Measurements from ENCODE around the gene SPR.

Gene SPR

DNA sequence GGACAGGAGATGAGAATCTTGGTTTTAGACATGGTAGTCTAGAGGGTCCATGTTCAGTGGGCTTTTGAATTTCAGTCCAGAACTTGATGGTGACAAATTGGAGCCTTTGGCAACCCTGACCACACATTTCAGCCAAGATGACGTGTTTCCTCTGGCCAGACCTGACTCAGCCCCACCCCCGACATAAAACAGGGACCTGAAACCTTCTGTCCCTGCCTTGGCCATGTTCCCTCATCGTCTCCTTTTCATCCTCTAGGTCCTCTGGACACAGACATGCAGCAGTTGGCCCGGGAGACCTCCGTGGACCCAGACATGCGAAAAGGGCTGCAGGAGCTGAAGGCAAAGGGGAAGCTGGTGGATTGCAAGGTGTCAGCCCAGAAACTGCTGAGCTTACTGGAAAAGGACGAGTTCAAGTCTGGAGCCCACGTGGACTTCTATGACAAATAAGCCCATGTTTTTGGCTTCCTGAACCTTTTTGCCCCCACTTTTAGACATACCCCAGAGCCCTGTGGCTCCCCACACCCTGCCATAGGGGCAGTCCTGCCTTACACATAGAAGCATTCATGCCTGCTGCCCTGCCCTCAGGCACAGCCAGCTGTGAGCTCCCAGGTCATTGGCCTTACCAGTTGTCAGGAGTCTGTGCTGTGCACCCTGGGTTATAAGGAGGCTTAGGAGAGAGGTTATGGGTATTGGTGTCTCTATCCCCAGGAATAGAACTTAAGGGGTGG is 4.0 kb downstream of the SPR start:
- Histone ChIP-seq H3K9ac (ENCODE audit: low read length) (no peak overlapping the region), H3K9me3 (ENCODE audit: control insufficient read depth, insufficient read depth, low read depth, low read length) (no peaks in the 10 kb centered on the region), H3K36me3 (ENCODE audit: control insufficient read depth, insufficient read depth, low read length) (no peaks in the 10 kb centered on the region), H3K4me3 (ENCODE audit: low read depth, low read length) (no peak overlapping the region), H3K4me1 (ENCODE audit: control insufficient read depth, insufficient read depth, low read length) (peaks cover 27% of the 10 kb centered on the region), H3K27ac (ENCODE audit: low read depth, low read length) (no peak overlapping the region), H3K27me3 (ENCODE audit: control insufficient read depth, insufficient read depth, low read length) (peaks cover 89% of the 10 kb centered on the region)

DNA sequence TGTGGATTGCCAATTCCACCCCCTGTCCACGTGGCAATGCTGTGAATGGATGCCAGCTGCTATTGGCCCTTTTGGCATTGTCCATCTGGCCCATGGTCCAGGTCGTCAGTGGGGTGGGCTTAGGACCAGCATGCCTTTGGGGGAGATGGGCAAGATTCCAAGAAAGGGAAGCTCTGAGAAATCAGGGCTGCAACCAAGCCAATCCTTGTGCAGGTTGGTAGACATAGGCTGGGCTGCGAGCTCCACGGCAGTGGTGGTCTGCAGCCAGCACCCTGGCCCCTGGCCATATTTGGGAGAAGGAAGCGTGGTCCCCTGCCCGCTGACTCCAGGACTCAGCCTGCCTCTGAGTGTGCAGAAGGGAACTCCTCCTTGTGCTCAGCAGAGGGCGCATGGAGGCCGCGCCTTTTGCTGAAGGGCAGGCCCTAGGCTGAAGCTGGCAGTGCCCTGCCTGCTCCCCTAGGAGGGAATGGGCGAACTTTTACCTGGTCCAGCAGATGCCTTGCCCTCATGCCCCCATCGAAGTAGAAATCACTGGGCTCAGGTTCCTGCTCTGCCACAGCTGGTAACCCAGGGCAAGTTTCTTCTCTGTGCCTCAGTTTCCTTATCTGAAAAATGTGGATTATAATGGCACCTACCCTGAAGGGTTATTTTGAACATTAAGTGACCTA is 5.4 kb downstream of the SPR start:
- H3K27me3 ChIP-seq (ENCODE audit: control insufficient read depth, insufficient read depth, low read length) = peaks cover 87% of the 10 kb centered on the region
- H3K27ac ChIP-seq (ENCODE audit: low read depth, low read length) = no peak overlapping the region
- no peaks in the 10 kb centered on the region for H3K36me3 ChIP-seq (ENCODE audit: control insufficient read depth, insufficient read depth, low read length)

GRCh38 chr2:72893594-72894319 is 6.5 kb downstream of the SPR start:
- peaks cover 20% of the 10 kb centered on the region for H3K4me1 ChIP-seq (ENCODE audit: control insufficient read depth, insufficient read depth, low read length)
- no peak overlapping the region for H3K27ac ChIP-seq (ENCODE audit: low read depth, low read length)
- H3K36me3 ChIP-seq (ENCODE audit: control insufficient read depth, insufficient read depth, low read length) = no peaks in the 10 kb centered on the region
- no peak overlapping the region for H3K4me3 ChIP-seq (ENCODE audit: low read depth, low read length)
- H3K27me3 ChIP-seq (ENCODE audit: control insufficient read depth, insufficient read depth, low read length) = peaks cover 89% of the 10 kb centered on the region
- H3K9ac ChIP-seq (ENCODE audit: low read length) = no peak overlapping the region
- H3K9me3 ChIP-seq (ENCODE audit: control insufficient read depth, insufficient read depth, low read depth, low read length) = no peaks in the 10 kb centered on the region

More for the DNA sequence above, 5.4 kb downstream of the SPR start:
- Histone ChIP-seq H3K9ac (ENCODE audit: low read length) (no peak overlapping the region), H3K9me3 (ENCODE audit: control insufficient read depth, insufficient read depth, low read depth, low read length) (no peaks in the 10 kb centered on the region), H3K4me3 (ENCODE audit: low read depth, low read length) (no peak overlapping the region), H3K4me1 (ENCODE audit: control insufficient read depth, insufficient read depth, low read length) (peaks cover 27% of the 10 kb centered on the region)

- no peak overlapping the region for H3K9ac ChIP-seq (ENCODE audit: low read length)
- H3K4me3 ChIP-seq (ENCODE audit: low read depth, low read length) = no peak overlapping the region
- no peak overlapping the region for H3K27ac ChIP-seq (ENCODE audit: low read depth, low read length)
These were observed 7.3 kb downstream of the SPR start for GRCh38 chr2:72894514-72894913.

DNA sequence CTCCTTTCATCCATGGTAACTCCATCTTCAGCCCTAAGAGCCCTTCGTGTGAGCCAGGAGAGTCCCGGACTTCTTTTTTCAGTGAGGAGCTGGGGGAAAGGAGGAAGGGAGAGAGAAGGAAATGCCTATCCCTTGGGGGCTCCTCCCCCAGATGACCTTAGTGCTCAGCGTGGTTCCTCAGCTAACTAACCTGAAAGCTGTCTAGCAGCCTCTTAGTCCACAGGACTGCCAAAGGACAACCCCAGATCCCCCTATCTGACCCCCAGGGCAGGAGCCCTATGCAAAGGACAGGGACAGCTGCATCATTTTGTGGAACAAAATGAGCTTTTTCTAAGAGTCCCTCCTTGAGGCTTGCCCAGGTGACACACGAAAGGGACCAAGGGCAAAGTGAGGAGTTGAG is 7.9 kb downstream of the SPR start:
- Histone ChIP-seq H3K27me3 (ENCODE audit: control insufficient read depth, insufficient read depth, low read length) (peaks cover 91% of the 10 kb centered on the region), H3K27ac (ENCODE audit: low read depth, low read length) (no peak overlapping the region), H3K36me3 (ENCODE audit: control insufficient read depth, insufficient read depth, low read length) (no peaks in the 10 kb centered on the region), H3K4me3 (ENCODE audit: low read depth, low read length) (no peak overlapping the region), H3K4me1 (ENCODE audit: control insufficient read depth, insufficient read depth, low read length) (peaks cover 20% of the 10 kb centered on the region), H3K9me3 (ENCODE audit: control insufficient read depth, insufficient read depth, low read depth, low read length) (no peaks in the 10 kb centered on the region), H3K9ac (ENCODE audit: low read length) (no peak overlapping the region)

More at GRCh38 chr2:72894514-72894913, 7.3 kb downstream of the SPR start:
- peaks cover 20% of the 10 kb centered on the region for H3K4me1 ChIP-seq (ENCODE audit: control insufficient read depth, insufficient read depth, low read length)
- H3K9me3 ChIP-seq (ENCODE audit: control insufficient read depth, insufficient read depth, low read depth, low read length) = no peaks in the 10 kb centered on the region
- no peaks in the 10 kb centered on the region for H3K36me3 ChIP-seq (ENCODE audit: control insufficient read depth, insufficient read depth, low read length)
- peaks cover 91% of the 10 kb centered on the region for H3K27me3 ChIP-seq (ENCODE audit: control insufficient read depth, insufficient read depth, low read length)

DNA sequence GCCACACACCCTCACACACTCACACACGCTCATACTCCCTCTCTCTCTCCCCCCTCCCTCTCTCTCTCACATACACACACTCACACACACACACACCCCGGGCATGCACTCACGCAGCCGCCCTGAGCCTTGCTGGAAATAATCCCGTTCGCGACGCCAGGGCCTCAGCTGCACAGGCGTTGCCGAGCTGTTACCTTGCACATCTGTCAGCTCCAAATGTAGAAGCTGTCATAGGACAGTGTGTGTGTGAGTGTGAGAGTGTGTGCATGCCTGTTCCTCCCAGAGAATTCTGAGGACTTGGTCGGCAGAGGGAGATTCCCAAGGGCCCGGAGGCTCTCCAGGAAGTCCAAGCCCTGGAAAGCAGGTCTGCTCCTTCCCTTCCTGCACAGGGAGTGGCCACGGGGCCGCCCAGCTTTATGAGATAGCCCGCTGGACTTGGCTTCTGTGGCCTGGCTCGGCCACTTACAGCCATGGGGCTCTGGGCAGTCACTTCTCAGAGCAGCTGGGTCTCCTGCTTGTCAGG is 8.6 kb downstream of the SPR start:
- H3K36me3 ChIP-seq (ENCODE audit: control insufficient read depth, insufficient read depth, low read length) = no peaks in the 10 kb centered on the region
- peaks cover 95% of the 10 kb centered on the region for H3K27me3 ChIP-seq (ENCODE audit: control insufficient read depth, insufficient read depth, low read length)
- no peak overlapping the region for H3K27ac ChIP-seq (ENCODE audit: low read depth, low read length)
- H3K4me1 ChIP-seq (ENCODE audit: control insufficient read depth, insufficient read depth, low read length) = peaks cover 20% of the 10 kb centered on the region
- H3K9me3 ChIP-seq (ENCODE audit: control insufficient read depth, insufficient read depth, low read depth, low read length) = no peaks in the 10 kb centered on the region
- no peak overlapping the region for H3K4me3 ChIP-seq (ENCODE audit: low read depth, low read length)
- no peak overlapping the region for H3K9ac ChIP-seq (ENCODE audit: low read length)

DNA sequence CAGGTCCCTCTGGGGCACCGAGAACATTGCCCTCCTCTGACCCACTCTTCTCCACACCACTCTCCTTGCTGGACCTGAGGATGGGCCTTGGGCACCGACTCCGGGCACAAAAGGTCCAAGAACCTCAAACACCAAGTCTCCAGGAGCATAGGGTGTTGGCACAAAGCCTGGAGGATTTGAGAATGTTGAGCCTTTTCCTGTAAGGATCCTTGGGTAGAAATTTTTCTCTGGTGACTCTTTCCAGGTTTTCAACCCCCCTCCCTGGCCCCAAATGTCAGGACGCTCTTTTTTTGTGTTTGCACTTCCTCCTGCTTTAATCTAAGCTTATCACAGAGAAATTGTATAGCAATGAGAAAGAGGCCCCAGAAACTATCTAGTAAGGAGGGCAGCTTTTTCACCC is 9.2 kb downstream of the SPR start:
- H3K27me3 ChIP-seq (ENCODE audit: control insufficient read depth, insufficient read depth, low read length) = peaks cover 95% of the 10 kb centered on the region

DNA sequence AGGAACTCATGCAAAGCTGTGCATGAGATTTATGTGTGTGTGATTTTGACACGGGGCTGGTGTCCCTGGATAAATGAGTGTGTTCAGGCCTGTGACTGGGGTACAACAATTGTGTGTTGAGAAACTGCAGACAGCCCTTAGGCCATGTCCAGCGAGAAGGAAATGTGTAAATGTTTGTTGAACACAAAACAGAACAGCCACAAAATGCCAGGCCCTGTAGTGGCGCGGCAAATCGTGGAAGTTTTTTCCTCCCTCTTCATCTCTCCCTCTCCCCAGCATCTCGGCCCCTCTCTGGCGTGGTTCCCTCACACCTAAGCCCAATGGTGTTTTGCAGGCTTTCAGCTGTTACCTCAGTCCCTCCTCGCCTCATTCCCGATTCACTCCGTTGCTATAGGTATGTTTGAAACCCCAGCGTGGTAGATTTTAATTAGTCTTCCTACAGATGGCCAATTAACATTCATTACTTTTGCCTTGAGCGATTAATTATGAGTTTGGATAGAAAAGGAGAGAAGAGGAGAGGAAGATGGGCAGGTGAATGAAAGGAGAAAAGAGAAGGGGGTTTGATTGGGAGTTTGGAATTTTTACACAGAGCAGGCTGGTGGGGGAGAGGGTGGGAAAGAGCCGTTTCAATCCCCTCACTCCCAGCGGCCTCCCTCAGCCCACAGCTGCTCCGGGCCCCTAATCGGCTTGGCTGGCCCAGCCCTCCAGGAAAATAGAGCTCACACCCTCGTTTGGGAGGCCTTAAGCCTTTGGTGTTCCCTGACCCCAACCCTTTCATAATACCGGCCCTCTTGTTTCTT is 10.8 kb downstream of the SPR start:
- Histone ChIP-seq H3K27me3 (ENCODE audit: control insufficient read depth, insufficient read depth, low read length) (peaks cover 97% of the 10 kb centered on the region), H3K4me1 (ENCODE audit: control insufficient read depth, insufficient read depth, low read length) (peaks cover 20% of the 10 kb centered on the region), H3K36me3 (ENCODE audit: control insufficient read depth, insufficient read depth, low read length) (no peaks in the 10 kb centered on the region), H3K4me3 (ENCODE audit: low read depth, low read length) (no peak overlapping the region), H3K27ac (ENCODE audit: low read depth, low read length) (no peak overlapping the region), H3K9ac (ENCODE audit: low read length) (no peak overlapping the region), H3K9me3 (ENCODE audit: control insufficient read depth, insufficient read depth, low read depth, low read length) (no peaks in the 10 kb centered on the region)

More for the DNA sequence above, 9.2 kb downstream of the SPR start:
- no peaks in the 10 kb centered on the region for H3K9me3 ChIP-seq (ENCODE audit: control insufficient read depth, insufficient read depth, low read depth, low read length)
- no peak overlapping the region for H3K9ac ChIP-seq (ENCODE audit: low read length)
- H3K4me3 ChIP-seq (ENCODE audit: low read depth, low read length) = no peak overlapping the region
- H3K36me3 ChIP-seq (ENCODE audit: control insufficient read depth, insufficient read depth, low read length) = no peaks in the 10 kb centered on the region
- H3K4me1 ChIP-seq (ENCODE audit: control insufficient read depth, insufficient read depth, low read length) = peaks cover 20% of the 10 kb centered on the region
- H3K27ac ChIP-seq (ENCODE audit: low read depth, low read length) = no peak overlapping the region

DNA sequence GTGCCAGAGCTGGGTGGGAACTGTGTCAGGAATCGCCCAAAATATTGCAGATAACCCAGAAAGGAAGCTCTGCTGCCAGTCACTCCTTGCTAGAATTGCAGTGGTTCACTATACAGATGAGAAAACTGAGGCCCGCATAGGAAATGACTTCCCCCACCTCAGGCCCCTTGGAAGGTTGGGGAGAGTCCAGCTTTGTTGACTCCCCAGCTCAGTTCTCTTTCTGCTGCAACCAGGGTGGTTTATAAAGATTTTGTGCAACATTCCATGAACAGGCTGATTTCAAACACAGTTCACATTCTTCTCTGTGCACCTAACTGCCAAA is 11.3 kb downstream of the SPR start:
- no peaks in the 10 kb centered on the region for H3K36me3 ChIP-seq (ENCODE audit: control insufficient read depth, insufficient read depth, low read length)
- no peak overlapping the region for H3K9ac ChIP-seq (ENCODE audit: low read length)
- H3K27me3 ChIP-seq (ENCODE audit: control insufficient read depth, insufficient read depth, low read length) = peaks cover 97% of the 10 kb centered on the region
- H3K4me3 ChIP-seq (ENCODE audit: low read depth, low read length) = no peak overlapping the region
- H3K4me1 ChIP-seq (ENCODE audit: control insufficient read depth, insufficient read depth, low read length) = peaks cover 20% of the 10 kb centered on the region
- no peaks in the 10 kb centered on the region for H3K9me3 ChIP-seq (ENCODE audit: control insufficient read depth, insufficient read depth, low read depth, low read length)
- no peak overlapping the region for H3K27ac ChIP-seq (ENCODE audit: low read depth, low read length)

DNA sequence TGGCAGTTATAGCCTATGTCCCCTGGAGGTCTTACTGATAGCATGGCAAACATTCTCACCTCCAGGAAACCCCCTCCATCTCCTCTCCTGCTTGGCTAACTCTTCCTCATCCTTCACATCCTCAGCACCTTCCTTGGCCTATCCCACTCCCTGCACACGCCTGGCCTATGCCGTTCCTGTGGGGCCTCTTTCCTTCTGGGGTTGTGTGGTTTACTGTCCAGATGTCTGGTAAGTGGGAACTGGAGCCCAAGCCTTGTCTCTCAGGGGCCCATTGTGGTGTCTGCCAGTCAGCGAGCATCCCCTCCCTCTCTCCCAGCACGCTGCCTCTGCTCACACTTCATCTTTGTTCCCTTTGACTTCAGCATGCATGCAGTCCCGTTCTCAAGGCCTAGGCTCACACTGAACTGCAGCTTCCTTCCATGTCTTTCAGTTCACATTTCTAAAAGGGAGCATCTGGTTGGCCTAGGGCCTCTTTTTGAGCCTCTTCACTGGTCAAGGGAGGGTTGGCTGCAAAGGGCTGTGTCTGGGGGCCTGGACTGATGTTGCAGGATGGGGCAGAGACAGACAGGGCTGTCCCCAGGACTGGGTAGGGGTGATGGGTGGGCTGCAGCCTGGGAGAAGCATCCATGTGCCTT is 13.1 kb downstream of the SPR start:
- H3K27me3 ChIP-seq (ENCODE audit: control insufficient read depth, insufficient read depth, low read length) = peaks cover 97% of the 10 kb centered on the region
- H3K27ac ChIP-seq (ENCODE audit: low read depth, low read length) = no peak overlapping the region
- no peaks in the 10 kb centered on the region for H3K36me3 ChIP-seq (ENCODE audit: control insufficient read depth, insufficient read depth, low read length)
- no peak overlapping the region for H3K9ac ChIP-seq (ENCODE audit: low read length)
- no peaks in the 10 kb centered on the region for H3K9me3 ChIP-seq (ENCODE audit: control insufficient read depth, insufficient read depth, low read depth, low read length)
- H3K4me1 ChIP-seq (ENCODE audit: control insufficient read depth, insufficient read depth, low read length) = peaks cover 9% of the 10 kb centered on the region
- no peak overlapping the region for H3K4me3 ChIP-seq (ENCODE audit: low read depth, low read length)

Measured in HUES6 (cell line).